HepG2 (cell line): ENCODE results near the gene ZNRF3. TPM values are rescaled to one million over a fixed set of nuclear protein-coding genes. Genes with fewer than 3 reads are reported as not detected.

Source experiments
- AGO2 ChIP-seq: fragments of 200-400 bp; formaldehyde crosslinking; optimal IDR thresholded peaks from 2 replicates; pipeline ENCODE3; 2017; ENCODE audit warnings: mild to moderate bottlenecking, low read depth, low read length, moderate library complexity
- CEBPZ ChIP-seq: IDR thresholded peaks from 2 replicates; pipeline ENCODE4 v1.6.1; 2012; ENCODE audit warnings: low read length, improper control_type of control experiment
- DNMT3B ChIP-seq: conservative IDR thresholded peaks from 2 replicates; pipeline ENCODE4 v1.6.1; 2016; ENCODE audit warnings: missing biosample characterization, control low read depth
- FOXK1 ChIP-seq: sonication (generic); formaldehyde crosslinking; IDR thresholded peaks from 2 replicates; pipeline ENCODE4 v1.4.0; 2020; ENCODE audit warnings: low read depth, missing genetic modification reagents, borderline replicate concordance
- FOXM1 ChIP-seq: sonication (generic); formaldehyde crosslinking; IDR thresholded peaks from 2 replicates; pipeline ENCODE4 v1.5.0; 2020; ENCODE audit warnings: missing genetic modification reagents
- HOXA5 ChIP-seq: sonication (generic); formaldehyde crosslinking; IDR thresholded peaks from 2 replicates; pipeline ENCODE4 v1.4.0; 2020; ENCODE audit warnings: missing genetic modification reagents
- ISX ChIP-seq: sonication (generic); formaldehyde crosslinking; conservative IDR thresholded peaks from 2 replicates; pipeline ENCODE4 v1.5.0; 2020; ENCODE audit warnings: missing genetic modification reagents
- NFIB ChIP-seq: sonication (generic); formaldehyde crosslinking; IDR thresholded peaks from 2 replicates; pipeline ENCODE4 v1.9.0; 2021; ENCODE audit warnings: missing genetic modification reagents, mild to moderate bottlenecking, borderline replicate concordance
- PHF21A ChIP-seq: sonication (generic); formaldehyde crosslinking; IDR thresholded peaks from 2 replicates; pipeline ENCODE4 v1.5.0; 2020; ENCODE audit warnings: mild to moderate bottlenecking, missing genetic modification reagents
- TP53 ChIP-seq: sonication (generic); formaldehyde crosslinking; conservative IDR thresholded peaks from 2 replicates; pipeline ENCODE4 v1.4.0; 2020; ENCODE audit warnings: missing genetic modification reagents
- ZMYM2 ChIP-seq: sonication (generic); formaldehyde crosslinking; IDR thresholded peaks from 2 replicates; pipeline ENCODE4 v1.8.0; 2022; ENCODE audit warnings: mild to moderate bottlenecking, missing genetic modification reagents
- ZNF317 ChIP-seq: sonication (generic); formaldehyde crosslinking; IDR thresholded peaks from 2 replicates; pipeline ENCODE4 v1.5.0; 2020; ENCODE audit warnings: mild to moderate bottlenecking, missing genetic modification reagents
- ZNF776 ChIP-seq: sonication (generic); formaldehyde crosslinking; IDR thresholded peaks from 2 replicates; pipeline ENCODE4 v1.4.0; 2020; ENCODE audit warnings: mild to moderate bottlenecking, missing genetic modification reagents
- polyA plus RNA-seq, 8 experiments: library from polyadenylated mRNA; depleted of rRNA in 3 of 8; stranded (reverse) in 7 of 8; unstranded in 1 of 8; fragments of >200 nt; fragmentation: Illumina TruSeq in 4 of 8; extraction: Trizol in 4 of 8; gene quantifications; 2 replicates each; pipeline versions ENCODE4 v1.2.1 to v1.2.3, GENCODE V29; 2011 to 2016; ENCODE audit warnings: low read depth in 4 of 8, missing spikeins in 1 of 8, mixed read lengths in 1 of 8; ENCODE audit not compliant: insufficient read depth in 1 of 8
- total RNA-seq, 5 experiments: library from RNA; depleted of rRNA; stranded (reverse); fragments of >200 nt; fragmentation: Illumina TruSeq; extraction: Trizol; gene quantifications; 2 replicates each; pipeline ENCODE4 v1.2.3, GENCODE V29; 2016; ENCODE audit warnings: low read depth in 1 of 5
- TF ChIP-seq, protein P1 (sequence below): sonication (generic); formaldehyde crosslinking; IDR thresholded peaks from 2 replicates; pipeline ENCODE4 v1.4.0; 2020; ENCODE audit warnings: missing genetic modification reagents
- TF ChIP-seq, protein P2 (sequence below): sonication (generic); formaldehyde crosslinking; IDR thresholded peaks from 2 replicates; pipeline ENCODE4 v1.5.0; 2020; ENCODE audit warnings: missing genetic modification reagents
- TF ChIP-seq, protein P3 (sequence below): sonication (generic); formaldehyde crosslinking; IDR thresholded peaks from 2 replicates; pipeline ENCODE4 v1.4.0; 2020; ENCODE audit warnings: missing genetic modification reagents
- TF ChIP-seq, protein P4 (sequence below): sonication (generic); formaldehyde crosslinking; IDR thresholded peaks from 2 replicates; pipeline ENCODE4 v1.4.0; 2020; ENCODE audit warnings: missing genetic modification reagents

The ZNRF3 gene
- total and polyA plus RNA-seq, 2 of the 13 experiments (the other 11 are each of a cell fraction or from before 2014, with no cell fraction given) = 20.3 to 36.7 TPM

DNA sequence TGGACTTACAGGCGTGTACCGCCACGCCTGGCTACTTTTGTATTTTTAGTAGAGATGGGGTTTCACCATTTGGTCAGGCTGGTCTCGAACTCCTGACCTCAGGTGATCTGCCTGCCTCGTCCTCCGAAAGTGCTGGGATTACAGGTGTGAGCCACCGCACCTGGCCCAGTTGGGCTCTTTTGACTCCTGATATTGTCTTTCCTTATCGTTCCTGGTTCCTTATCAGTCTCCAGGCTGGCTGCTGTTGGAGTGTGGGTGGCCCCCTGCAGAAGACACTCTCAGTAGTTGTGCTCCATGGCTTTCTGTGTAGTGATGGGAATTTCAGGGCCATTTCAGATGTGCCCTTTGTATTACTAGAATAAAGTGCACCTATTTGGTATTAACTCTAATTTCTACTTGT, 123.0 kb downstream of the ZNRF3 start (continued):
- no peak for TF ChIP-seq NFIB (CRISPR knock-in tag)
- TF ChIP-seq DNMT3B = no peak
- TF ChIP-seq, protein P1, sequence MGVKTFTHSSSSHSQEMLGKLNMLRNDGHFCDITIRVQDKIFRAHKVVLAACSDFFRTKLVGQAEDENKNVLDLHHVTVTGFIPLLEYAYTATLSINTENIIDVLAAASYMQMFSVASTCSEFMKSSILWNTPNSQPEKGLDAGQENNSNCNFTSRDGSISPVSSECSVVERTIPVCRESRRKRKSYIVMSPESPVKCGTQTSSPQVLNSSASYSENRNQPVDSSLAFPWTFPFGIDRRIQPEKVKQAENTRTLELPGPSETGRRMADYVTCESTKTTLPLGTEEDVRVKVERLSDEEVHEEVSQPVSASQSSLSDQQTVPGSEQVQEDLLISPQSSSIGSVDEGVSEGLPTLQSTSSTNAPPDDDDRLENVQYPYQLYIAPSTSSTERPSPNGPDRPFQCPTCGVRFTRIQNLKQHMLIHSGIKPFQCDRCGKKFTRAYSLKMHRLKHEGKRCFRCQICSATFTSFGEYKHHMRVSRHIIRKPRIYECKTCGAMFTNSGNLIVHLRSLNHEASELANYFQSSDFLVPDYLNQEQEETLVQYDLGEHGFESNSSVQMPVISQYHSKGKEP (CRISPR knock-in tag) = no peak
- no peak for TF ChIP-seq ZNF776
- TF ChIP-seq, protein P2, sequence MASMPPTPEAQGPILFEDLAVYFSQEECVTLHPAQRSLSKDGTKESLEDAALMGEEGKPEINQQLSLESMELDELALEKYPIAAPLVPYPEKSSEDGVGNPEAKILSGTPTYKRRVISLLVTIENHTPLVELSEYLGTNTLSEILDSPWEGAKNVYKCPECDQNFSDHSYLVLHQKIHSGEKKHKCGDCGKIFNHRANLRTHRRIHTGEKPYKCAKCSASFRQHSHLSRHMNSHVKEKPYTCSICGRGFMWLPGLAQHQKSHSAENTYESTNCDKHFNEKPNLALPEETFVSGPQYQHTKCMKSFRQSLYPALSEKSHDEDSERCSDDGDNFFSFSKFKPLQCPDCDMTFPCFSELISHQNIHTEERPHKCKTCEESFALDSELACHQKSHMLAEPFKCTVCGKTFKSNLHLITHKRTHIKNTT (CRISPR knock-in tag) = no peak
- TF ChIP-seq ZNF317 = no peak
- TF ChIP-seq HOXA5 = no peak
- no peak for TF ChIP-seq ISX (CRISPR knock-in tag)
- TF ChIP-seq, protein P3, sequence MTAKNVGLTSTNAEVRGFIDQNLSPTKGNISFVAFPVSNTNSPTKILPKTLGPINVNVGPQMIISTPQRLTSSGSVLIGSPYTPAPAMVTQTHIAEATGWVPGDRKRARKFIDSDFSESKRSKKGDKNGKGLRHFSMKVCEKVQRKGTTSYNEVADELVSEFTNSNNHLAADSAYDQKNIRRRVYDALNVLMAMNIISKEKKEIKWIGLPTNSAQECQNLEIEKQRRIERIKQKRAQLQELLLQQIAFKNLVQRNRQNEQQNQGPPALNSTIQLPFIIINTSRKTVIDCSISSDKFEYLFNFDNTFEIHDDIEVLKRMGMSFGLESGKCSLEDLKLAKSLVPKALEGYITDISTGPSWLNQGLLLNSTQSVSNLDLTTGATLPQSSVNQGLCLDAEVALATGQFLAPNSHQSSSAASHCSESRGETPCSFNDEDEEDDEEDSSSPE (CRISPR knock-in tag) = no peak
- no peak for TF ChIP-seq PHF21A (CRISPR knock-in tag)
- no peak for TF ChIP-seq TP53 (CRISPR knock-in tag)
- TF ChIP-seq ZMYM2 = no peak
- no peak for TF ChIP-seq CEBPZ
- TF ChIP-seq FOXK1 (CRISPR knock-in tag) = no peak
- TF ChIP-seq FOXM1 (CRISPR knock-in tag) = no peak
- TF ChIP-seq, protein P4, sequence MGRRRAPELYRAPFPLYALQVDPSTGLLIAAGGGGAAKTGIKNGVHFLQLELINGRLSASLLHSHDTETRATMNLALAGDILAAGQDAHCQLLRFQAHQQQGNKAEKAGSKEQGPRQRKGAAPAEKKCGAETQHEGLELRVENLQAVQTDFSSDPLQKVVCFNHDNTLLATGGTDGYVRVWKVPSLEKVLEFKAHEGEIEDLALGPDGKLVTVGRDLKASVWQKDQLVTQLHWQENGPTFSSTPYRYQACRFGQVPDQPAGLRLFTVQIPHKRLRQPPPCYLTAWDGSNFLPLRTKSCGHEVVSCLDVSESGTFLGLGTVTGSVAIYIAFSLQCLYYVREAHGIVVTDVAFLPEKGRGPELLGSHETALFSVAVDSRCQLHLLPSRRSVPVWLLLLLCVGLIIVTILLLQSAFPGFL (CRISPR knock-in tag) = no peak
- no peak for TF ChIP-seq AGO2
